Motor neuron (in vitro differentiated cells): Measurements from ENCODE around the gene SYT3. TPM values are rescaled to one million over a fixed set of nuclear protein-coding genes. Genes with fewer than 3 reads are reported as not detected.

ENCODE experiments used
- ATAC-seq, 8 experiments: fragments of 200-7000 bp; cut with Tn5 transposase; replicated peaks in 6 of 8; 2 replicates each; pipeline ENCODE4 v1.8.0; 2021; ENCODE audit warnings: mild to moderate bottlenecking in 8 of 8, moderate library complexity in 8 of 8
- H3K27ac ChIP-seq, 2 donors: fragments of 250-450 bp; sonication (Bioruptor Pico); 2 replicates each; pipeline ENCODE4 v1.9.0; 2021; ENCODE audit warnings: antibody characterized with exemption in 2 of 2, mild to moderate bottlenecking in 2 of 2, moderate library complexity in 1 of 2
- H3K4me1 ChIP-seq, 2 donors: fragments of 250-450 bp; sonication (Bioruptor Pico); replicated peaks in 1 of 2; 2 replicates each; pipeline ENCODE4 v1.6.1; 2021; ENCODE audit warnings: antibody characterized with exemption in 2 of 2, mild to moderate bottlenecking in 2 of 2, moderate library complexity in 1 of 2
- H3K4me3 ChIP-seq, 5 donors: fragments of 250-450 bp; sonication (Bioruptor Pico); 2 replicates each; pipeline ENCODE4 v1.9.0; 2021; ENCODE audit warnings: antibody characterized with exemption in 5 of 5, mild to moderate bottlenecking in 5 of 5, moderate library complexity in 4 of 5
- WGBS, 10 experiments: fragments of 450-650 bp; shearing (Covaris generic); methylation state at CpG; one replicate each; pipeline ENCODE4 v1.0.0; 2022; 5-methylcytosine and 5-hydroxymethylcytosine counted together
- in situ Hi-C, 9 experiments: fragments of 400-800 bp; cut with MboI; loops; one replicate each; pipeline ENCODE4 v1.15.0; 2021; ENCODE audit warnings: low sequenced_read_pairs in 9 of 9, low pct_unique_long_range_greater_than_20kb in 2 of 9; ENCODE audit not compliant: unreplicated experiment in 9 of 9
- total RNA-seq, 8 experiments: library from RNA; unstranded; fragments of 300-600 nt; gene quantifications; 2 replicates each; pipeline versions ENCODE4 v1.2.3 to v1.2.4, GENCODE V29; 2022

Gene SYT3
- total RNA-seq, 8 experiments from 2014 or later: 0.31 to 12.5 (median 3.4) TPM

GRCh38 chr19:50659318-50660087 lies 19.8 kb upstream of the SYT3 start:
- Histone ChIP-seq H3K27ac (peak overlapping the region; percentile 32 to 57), H3K4me1 (peaks cover 3 to 4% of the 10 kb centered on the region in 2 donors), H3K4me3 (peak overlapping the region; percentile 41 to 77 (median 46))
- WGBS, 10 experiments: 0 to 8% methylated on average over 1 to 2 of the region's 37 CpGs; no CpG with 5 or more reads in 8 of the 10 experiments
- ATAC-seq: no peak
- in situ Hi-C loops: no loop called here

GRCh38 chr19:50658441-50659317 lies 19.0 kb upstream of the SYT3 start:
- Histone ChIP-seq H3K4me3 (peak overlapping the region; percentile 41 to 77 (median 46)), H3K27ac (peak overlapping the region; percentile 87 to 91), H3K4me1 (peaks cover 4 to 6% of the 10 kb centered on the region in 2 donors)
- peak in 7 of 8 experiments; percentile 38 to 64 (median 57) for ATAC-seq
- in situ Hi-C loops: no loop called here
- WGBS, 10 experiments: 17% methylated on average over 7 of the region's 67 CpGs; no CpG with 5 or more reads in 9 of the 10 experiments

- WGBS, 10 experiments: 0 to 66% (median 10%) methylated on average over 1 to 8 of the region's 38 CpGs; no CpG with 5 or more reads in 3 of the 10 experiments
- ATAC-seq: peak; percentile 86 to 96 (median 90)
- H3K27ac ChIP-seq: peak overlapping the region; percentile 90 to 91
- H3K4me1 ChIP-seq: peaks cover 9 to 12% of the 10 kb centered on the region in 2 donors
- in situ Hi-C loops: no loop called here
- peak overlapping the region; percentile 41 to 77 (median 46) for H3K4me3 ChIP-seq
Observed at GRCh38 chr19:50657712-50658440, 18.2 kb upstream of the SYT3 start.

DNA sequence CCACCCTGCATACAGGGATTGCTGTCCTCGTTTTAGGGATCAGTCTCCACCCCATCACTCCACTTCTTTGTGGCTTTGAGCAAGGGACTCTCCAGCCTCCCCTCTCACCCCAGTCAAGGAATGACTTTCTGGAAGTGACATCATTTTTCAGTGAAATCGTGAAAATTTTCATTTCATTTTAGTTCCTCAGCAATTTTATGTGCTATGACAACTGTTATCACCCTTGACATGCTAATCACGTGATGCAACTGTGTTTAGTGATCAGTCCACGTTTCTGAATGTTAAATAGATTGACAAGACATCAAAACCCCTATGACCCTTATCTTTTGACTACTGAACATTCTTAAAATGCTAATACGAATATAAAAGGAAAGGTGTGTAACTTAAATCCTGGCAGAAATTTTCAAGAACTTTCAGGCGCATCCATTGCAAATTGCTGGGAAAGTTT lies 17.6 kb upstream of the SYT3 start:
- WGBS, 10 experiments: 40 to 72% (median 51%) methylated on average over 1 to 6 of the region's 6 CpGs; no CpG with 5 or more reads in 2 of the 10 experiments
- peak overlapping the region; percentile 90 to 91 for H3K27ac ChIP-seq
- in situ Hi-C loops: no loop called here
- H3K4me3 ChIP-seq: peak overlapping the region; percentile 36 to 77 (median 38)
- ATAC-seq: no peak
- H3K4me1 ChIP-seq: peaks cover 9 to 12% of the 10 kb centered on the region in 2 donors

- ATAC-seq: no peak
- Histone ChIP-seq H3K27ac (no peak overlapping the region), H3K4me3 (no peak overlapping the region), H3K4me1 (peaks cover 9 to 12% of the 10 kb centered on the region in 2 donors)
- in situ Hi-C loops: no loop called here
Observed at GRCh38 chr19:50654882-50655281, 15.2 kb upstream of the SYT3 start.

DNA sequence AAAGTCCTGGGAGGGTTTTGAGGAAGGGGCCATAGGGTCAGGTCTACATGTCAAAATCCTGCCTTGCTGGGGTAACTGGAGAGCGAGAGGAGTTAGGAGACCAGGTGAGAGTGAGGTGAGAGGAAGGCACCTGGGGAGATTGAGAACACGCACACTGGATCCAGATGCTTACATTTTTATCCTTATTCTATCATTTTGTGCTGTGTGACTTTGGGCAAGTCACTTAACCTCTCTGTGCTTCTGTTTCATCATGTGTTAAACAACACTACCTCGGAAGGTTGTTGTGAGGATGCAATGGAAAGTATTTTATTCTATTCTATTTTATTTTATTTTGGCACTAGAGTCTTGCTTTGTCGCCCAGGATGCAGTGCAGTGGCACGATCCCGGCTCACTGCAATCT lies 13.0 kb upstream of the SYT3 start:
- H3K4me1 ChIP-seq: peaks cover 9 to 17% of the 10 kb centered on the region in 2 donors
- H3K4me3 ChIP-seq: no peak overlapping the region
- in situ Hi-C loops: no loop called here
- no peak for ATAC-seq
- no peak overlapping the region for H3K27ac ChIP-seq
- 34 to 100% (median 83%) methylated on average over 2 to 6 of the region's 6 CpGs; no CpG with 5 or more reads in 3 of the 10 experiments for WGBS, 10 experiments

GRCh38 chr19:50651174-50651573 lies 11.5 kb upstream of the SYT3 start:
- Histone ChIP-seq H3K4me1 (peaks cover 5 to 13% of the 10 kb centered on the region in 2 donors), H3K4me3 (no peak overlapping the region), H3K27ac (no peak overlapping the region)
- in situ Hi-C loops: no loop called here
- ATAC-seq: no peak
- 0 to 100% (median 60%) methylated on average over 1 to 2 of the region's 2 CpGs; no CpG with 5 or more reads in 3 of the 10 experiments for WGBS, 10 experiments

GRCh38 chr19:50649433-50650391 lies 10.0 kb upstream of the SYT3 start, which contains the start of gene C19orf81:
Gene C19orf81 (plus strand): TSS chr19:50649445. CDS start chr19:50649445, 0 bp downstream.
- no peak within 1 kb of the TSS for H3K27ac ChIP-seq
- no peak within 1 kb of the TSS for H3K4me3 ChIP-seq
- WGBS, 10 experiments: 21 to 100% (median 56%) methylated on average over 1 to 4 of the region's 7 CpGs; no CpG with 5 or more reads in 4 of the 10 experiments
- in situ Hi-C loops: no loop called here
- H3K4me1 ChIP-seq: peaks cover 5 to 13% of the 10 kb centered on the region in 2 donors
- ATAC-seq: peak in 6 of 8 experiments; percentile 49 to 82 (median 72)

GRCh38 chr19:50648659-50649058 lies 9.0 kb upstream of the SYT3 start:
- no peak overlapping the region for H3K4me3 ChIP-seq
- in situ Hi-C loops: no loop called here
- no peak overlapping the region for H3K27ac ChIP-seq
- 0% methylated on average over 1 of the region's 5 CpGs; no CpG with 5 or more reads in 9 of the 10 experiments for WGBS, 10 experiments
- H3K4me1 ChIP-seq: peaks cover 5 to 11% of the 10 kb centered on the region in 2 donors
- no peak for ATAC-seq

DNA sequence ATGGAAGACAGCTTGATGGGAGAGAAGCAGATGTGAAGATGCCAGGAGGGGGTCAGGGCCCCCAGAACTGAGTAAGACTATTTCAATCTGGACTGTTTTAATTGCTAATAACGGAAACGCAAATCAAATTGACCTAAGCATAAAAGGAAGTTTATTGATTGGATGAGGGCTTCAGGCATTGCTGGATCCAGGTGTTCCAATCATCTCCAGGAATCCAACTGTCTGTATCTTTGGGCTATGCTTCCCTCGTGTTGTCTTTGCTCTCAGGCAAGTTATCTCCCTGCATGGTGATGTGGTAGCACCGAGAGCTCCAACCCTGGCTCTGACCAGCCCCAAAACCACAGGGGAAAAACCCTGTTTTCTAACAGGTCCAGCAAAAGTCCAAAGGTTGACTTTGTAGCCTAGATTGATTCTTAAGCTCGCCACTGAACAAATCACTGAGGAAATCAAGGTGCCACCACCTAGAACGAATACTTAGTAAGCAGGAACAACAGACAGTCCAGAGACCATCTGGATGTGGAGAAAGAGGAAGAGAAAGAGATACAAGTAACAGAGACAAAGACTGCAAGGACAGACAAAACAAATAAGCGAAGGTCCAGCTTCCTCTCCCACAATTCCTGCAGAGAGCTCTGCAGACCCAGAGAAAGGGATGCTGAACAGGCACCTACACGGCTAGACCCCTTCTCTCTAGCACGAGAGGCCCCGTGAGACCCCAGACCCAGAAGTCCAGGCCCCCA lies 8.4 kb upstream of the SYT3 start:
- no peak for ATAC-seq
- no peak overlapping the region for H3K4me3 ChIP-seq
- in situ Hi-C loops: no loop called here
- peaks cover 0 to 5% of the 10 kb centered on the region in 2 donors for H3K4me1 ChIP-seq
- WGBS, 10 experiments: 0 to 100% (median 34%) methylated on average over 1 to 7 of the region's 10 CpGs; no CpG with 5 or more reads in 2 of the 10 experiments
- no peak overlapping the region for H3K27ac ChIP-seq
